GM18868 (cell line): Measurements from ENCODE around the gene PLEKHG4B.
"Not testable (repeated sequence)": the region's sequence is repeated elsewhere in the genome, so short reads cannot be mapped to it uniquely, and the experiment has no call there.

Experiments used
- ATAC-seq: cut with Tn5 transposase; IDR thresholded peaks from one replicate; pipeline ENCODE4 v1.9.1; 2021; ENCODE audit warnings: mild to moderate bottlenecking, moderate library complexity; ENCODE audit not compliant: unreplicated experiment

Gene PLEKHG4B, protein sequence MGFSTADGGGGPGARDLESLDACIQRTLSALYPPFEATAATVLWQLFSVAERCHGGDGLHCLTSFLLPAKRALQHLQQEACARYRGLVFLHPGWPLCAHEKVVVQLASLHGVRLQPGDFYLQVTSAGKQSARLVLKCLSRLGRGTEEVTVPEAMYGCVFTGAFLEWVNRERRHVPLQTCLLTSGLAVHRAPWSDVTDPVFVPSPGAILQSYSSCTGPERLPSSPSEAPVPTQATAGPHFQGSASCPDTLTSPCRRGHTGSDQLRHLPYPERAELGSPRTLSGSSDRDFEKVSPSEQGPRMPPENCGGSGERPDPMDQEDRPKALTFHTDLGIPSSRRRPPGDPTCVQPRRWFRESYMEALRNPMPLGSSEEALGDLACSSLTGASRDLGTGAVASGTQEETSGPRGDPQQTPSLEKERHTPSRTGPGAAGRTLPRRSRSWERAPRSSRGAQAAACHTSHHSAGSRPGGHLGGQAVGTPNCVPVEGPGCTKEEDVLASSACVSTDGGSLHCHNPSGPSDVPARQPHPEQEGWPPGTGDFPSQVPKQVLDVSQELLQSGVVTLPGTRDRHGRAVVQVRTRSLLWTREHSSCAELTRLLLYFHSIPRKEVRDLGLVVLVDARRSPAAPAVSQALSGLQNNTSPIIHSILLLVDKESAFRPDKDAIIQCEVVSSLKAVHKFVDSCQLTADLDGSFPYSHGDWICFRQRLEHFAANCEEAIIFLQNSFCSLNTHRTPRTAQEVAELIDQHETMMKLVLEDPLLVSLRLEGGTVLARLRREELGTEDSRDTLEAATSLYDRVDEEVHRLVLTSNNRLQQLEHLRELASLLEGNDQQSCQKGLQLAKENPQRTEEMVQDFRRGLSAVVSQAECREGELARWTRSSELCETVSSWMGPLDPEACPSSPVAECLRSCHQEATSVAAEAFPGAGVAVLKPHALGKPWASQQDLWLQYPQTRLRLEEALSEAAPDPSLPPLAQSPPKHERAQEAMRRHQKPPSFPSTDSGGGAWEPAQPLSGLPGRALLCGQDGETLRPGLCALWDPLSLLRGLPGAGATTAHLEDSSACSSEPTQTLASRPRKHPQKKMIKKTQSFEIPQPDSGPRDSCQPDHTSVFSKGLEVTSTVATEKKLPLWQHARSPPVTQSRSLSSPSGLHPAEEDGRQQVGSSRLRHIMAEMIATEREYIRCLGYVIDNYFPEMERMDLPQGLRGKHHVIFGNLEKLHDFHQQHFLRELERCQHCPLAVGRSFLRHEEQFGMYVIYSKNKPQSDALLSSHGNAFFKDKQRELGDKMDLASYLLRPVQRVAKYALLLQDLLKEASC (N-terminal part only)

DNA sequence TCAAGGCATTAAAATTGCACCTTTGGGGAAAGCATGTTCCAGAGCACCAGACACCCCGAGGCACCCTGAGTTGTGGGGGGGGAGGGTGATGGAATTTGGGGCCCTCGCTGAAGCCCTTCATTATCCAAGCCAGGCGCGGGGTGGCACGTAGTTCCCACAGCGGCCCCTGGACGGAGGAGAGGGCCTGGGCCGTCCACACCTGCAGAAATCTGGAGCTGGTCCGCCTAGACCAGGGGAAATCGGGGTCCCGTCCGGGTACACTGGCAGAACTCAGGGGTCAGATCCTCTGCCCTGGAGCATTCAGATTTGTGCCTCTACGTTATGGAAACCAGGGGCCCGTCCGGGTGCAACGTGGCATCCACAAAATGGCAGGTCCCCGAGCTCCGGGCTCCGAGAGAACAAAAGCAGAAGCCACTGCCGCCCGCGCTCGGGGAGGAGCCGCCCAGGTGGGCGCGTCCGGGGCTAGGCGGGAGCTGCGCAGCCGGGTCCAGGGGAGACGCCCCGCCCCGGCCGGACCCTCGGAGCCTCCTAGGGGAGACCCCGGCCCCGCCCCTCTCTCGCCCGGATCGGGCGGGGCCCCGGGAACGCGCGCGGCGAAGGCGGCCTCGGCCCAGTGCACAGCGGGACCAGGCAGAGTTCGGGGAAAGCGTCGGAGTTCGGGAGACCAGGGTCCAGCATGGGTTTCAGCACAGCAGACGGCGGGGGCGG is at the start of gene PLEKHG4B:
PLEKHG4B (plus strand) TSS at position 613 of the 708 bp plus-strand sequence; CDS start at position 677, 64 bp downstream.
- no peak for ATAC-seq

DNA sequence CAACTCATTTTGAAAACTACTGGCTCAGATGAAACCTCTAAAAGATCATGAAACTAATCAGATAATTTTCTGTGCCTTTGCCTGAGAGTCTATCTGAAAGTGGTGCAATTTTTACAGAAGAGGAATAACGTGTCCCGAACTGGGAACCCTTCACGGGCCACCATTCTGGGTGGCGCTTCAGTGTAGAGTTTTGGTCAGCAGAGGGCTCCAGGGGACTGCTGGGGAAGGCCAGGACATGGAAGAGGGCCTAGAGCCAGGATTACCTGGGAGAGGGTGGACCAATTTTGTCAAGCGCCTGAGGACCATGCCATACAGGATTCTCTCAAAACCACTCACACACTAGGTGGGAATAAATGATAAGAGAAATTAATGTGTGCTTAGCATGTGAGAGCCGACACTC is 49.7 kb upstream of the PLEKHG4B start:
- no peak for ATAC-seq

DNA sequence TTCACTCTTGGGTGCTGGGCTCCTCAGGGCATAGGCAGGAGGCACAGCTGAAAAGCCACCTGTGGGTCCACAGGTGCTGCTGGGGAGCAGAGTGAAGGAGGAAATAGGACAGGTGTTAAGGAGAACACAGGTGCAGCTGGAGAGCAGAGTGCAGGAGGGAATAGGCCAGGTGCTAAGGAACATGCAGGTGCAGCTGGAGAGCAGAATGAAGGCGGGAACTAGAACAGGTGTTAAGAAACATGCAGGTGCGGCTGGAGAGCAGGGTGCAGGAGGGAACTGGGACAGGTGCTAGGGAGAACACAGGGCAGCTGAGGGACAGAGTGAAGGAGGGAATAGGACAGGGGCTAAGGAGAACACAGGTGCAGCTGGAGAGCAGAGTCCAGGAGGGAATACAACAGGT is 43.8 kb upstream of the PLEKHG4B start:
- no peak for ATAC-seq

DNA sequence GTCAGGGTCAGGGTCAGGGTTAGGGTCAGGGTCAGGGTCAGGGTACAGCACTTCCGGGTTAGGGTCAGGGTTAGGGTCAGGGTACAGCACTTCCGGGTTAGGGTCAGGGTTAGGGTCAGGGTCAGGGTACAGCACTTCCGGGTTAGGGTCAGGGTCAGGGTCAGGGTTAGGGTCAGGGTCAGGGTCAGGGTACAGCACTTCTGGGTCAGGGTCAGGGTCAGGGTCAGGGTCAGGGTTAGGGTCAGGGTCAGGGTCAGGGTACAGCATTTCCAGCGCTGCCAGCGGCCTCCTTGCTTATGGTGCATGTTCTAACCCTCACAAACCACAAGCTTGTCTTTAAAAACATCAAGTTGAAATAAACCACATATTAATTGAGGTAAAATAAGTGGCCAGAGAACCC is 42.4 kb upstream of the PLEKHG4B start:
- not testable (repeated sequence) for ATAC-seq

DNA sequence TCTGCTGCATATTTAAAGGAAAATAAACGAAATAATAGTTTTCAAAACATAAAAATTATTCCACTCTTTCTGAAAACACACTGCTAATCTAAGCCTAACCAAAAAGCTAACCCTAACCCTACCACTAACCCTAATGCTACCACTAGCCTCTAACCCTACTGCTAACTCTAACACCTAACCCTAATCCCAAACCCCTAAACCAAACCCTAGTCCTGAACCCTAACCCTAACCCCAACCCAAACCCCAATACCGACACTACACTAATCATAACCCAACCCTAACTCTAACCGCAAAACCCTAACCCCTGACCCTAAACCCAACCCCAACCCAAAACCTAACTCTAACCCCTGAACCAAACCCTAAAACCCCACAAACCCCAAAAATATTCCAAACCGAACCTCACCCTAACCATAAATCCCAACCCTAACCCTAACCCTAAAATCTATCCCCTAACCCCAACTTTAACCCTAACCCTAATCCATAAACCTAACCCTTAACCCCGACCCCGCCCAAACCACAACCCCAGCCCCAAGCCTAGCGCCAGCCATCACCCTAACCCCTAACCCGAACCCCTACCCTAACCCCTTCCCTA is 41.9 kb upstream of the PLEKHG4B start:
- no peak for ATAC-seq

DNA sequence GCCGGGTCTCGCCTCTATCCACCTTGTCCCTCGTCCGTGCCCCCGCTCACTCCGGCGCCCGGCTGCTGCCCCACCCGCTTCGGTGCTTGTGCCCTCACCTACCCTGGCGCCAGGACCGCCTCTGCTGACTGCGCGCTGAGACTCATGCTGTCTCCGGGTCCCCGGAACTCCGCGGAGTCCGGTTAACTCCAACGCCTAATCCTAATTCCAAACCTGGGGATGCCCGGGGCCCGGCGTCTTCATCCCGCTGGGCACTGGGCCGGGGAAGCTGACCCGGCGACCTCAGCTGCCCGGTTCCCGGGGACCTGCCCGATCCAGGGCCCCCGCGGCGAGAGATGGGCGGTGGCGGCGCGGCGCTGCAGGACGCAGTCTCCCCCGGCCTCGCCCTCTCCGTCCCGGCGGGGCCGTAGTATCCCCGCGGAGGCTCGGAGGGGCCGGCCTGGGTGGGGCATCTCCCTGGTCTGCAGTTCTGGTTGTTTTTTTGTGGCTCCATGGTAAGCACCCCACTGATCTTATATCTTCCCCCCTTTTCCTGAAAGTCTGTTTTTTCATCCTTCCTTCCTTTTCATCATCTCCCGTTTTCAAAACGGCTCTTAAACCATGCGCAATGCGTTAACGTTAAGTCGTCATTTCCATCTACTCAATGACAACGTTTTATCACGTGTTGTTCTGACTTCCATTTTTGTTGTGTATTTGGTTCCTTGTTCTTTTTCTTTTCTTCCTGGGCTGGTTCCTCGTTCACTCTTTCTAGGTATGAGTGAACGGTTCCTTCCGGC is 41.1 kb upstream of the PLEKHG4B start:
- ATAC-seq, result no peak

DNA sequence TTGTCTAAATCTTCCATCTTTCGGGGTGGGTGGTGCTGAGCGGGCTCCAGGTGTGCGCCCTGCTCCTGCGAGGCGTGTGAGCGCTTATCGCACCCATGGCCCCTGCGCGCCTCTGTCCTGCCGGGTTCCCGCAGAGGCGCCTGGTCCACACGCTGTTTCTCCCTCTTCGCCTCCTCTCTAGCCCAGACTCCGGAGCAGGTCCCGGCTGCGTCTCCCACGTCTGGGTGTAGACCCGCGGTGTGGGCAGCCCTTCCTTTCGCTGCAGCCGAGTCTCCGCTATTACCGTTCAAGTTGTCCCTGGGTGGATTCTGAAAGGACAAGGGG is 40.5 kb upstream of the PLEKHG4B start:
- no peak for ATAC-seq

DNA sequence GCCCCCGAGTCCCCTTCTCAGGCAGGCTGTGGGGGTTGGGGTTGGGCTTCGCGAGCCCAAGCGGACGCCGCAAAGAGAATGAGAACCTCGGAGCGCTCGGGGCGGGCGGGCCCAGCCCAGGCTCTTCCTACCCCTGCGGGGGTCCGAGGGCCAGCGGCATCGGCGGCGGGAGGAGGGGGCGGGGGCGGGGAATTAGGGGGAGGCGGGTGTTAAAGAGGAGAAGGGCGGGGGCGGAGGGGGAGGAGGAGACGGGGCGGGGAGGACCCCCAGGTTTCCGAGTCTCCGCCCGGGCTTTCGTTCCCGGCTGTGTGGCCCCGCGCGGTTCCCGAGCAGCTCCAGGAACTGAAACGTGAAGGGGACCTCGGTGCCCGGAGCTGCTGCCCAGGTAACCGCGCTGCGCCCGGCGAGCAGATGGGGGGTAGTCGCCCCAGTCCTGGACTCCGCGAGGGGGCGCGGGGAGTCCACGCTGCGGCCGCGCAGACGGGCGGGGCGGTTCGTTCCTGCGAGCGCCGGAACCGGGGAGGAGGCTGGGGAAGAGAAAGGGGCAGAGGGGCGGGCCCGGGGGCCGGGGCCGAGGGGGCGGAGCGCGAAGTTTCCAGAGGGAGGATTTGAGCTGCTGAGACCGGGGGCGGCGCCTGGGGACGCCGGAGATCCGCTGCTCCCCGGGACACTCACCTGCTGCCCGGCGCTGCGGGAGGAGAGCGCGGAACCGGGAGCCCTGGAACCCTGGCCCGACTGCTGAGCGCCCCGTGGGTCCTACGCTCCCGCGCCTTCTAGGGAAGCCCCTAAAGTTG is 38.4 kb upstream of the PLEKHG4B start:
- ATAC-seq, result no peak

DNA sequence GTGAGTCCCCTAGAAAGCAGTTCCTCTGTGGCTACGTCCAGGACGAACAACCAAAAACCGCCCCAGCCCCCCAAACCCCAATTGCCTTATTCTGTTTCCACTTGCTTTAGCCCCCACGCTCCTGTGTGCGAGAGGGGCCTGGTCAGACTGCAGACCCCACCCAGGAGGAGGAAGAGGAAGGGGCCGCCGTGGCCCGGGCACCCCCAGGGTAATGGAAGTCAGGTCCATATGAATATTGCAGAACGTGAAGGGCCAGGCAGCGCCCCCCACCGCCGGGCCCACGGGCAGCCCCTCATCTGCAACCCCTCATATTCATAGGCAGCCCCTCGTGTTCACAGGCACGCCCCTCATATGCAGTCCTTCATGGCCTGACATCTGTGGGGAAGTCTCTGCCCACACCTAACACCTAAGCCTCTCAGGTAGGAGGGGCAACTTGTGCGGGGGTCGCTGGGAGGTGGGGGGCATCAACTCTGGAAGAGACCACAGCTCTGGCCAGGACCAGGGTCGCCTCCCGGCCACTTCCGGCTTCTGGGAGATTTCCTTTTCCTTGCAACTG is 37.7 kb upstream of the PLEKHG4B start:
- no peak for ATAC-seq

DNA sequence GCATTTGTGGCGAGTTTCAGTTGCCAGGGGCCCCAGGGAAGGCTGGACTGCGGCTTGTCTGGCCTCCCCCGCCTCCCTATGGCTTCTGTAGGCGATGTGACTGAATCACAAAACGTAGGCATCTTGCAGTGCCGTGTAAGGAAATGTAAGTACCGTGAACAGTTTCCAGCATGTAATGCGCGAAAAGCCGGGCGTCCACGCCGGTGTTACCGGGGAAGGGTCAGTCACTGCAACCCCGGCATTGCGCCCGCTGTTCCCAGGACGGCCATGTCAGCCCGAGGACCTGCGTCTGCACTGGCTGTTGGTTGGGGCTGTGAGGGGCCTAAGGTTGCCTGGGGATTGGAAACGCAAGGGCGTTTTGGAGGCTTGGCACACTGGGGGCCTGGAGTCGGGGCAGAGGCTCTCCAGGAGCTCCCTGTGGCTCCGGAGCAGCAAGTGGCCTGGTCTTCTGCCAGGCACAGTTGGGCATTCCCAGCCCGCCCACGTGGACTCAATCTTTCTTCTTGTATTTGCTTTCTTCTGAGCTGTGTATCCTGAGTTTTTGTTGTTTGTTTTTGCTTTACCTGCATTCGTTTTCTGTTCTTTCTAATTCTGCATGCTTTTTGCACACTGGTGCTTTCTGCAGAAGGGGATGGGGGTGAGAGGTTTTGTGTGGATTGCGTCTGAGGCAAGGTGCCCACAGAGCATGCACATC is 36.9 kb upstream of the PLEKHG4B start:
- no peak for ATAC-seq

DNA sequence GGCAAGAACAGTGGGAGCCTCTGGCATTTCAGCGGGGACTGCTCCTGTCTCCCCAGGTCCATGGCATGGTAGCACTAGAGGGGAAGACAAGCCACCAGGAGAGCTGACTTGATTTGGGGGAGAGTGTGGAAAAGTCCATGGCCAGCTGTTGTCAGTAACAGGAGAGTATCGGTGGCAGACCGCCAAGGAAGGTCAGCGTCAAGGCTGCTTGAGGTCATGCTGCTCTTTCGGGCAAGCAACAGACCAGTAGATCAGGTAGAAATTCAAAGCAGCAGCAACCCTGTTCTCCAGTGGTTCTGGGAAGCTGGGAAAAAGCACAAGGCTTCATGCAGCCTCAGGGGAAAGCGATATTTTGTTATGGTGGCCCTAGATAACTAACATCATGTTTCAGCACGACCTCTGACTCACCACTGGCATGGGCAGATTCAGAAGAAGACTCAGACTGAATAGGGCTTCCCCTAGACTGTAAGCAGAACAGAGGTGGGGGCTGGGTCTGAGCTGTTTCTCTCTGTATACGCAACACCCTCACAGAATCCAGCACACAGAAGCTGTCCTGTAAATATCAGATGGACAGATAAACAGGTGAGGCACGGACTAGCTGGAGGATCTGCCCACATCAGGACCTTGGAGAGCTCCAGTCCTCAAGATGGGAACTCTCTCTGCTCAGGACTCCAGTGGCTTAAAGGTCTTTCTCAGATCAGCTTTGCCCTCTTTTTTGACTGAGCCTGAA is 35.2 kb upstream of the PLEKHG4B start:
- ATAC-seq, result no peak

DNA sequence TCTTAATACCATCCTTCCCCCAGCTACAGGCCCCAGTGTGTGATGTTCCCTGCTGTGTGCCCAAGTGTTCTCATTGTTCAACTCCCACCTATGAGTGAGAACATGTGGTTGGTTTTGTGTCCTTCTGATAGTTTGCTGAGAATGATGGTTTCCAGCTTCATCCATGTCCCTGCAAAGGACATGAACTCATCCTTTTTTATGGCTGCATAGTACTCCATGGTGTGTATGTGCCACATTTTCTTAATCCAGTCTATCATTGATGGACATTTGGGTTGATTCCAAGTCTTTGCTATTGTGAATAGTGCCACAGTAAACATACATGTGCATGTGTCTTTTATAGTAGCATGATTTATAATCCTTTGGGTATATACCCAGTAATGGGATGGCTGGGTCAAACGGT is 31.7 kb upstream of the PLEKHG4B start:
- ATAC-seq, result not testable (repeated sequence)

DNA sequence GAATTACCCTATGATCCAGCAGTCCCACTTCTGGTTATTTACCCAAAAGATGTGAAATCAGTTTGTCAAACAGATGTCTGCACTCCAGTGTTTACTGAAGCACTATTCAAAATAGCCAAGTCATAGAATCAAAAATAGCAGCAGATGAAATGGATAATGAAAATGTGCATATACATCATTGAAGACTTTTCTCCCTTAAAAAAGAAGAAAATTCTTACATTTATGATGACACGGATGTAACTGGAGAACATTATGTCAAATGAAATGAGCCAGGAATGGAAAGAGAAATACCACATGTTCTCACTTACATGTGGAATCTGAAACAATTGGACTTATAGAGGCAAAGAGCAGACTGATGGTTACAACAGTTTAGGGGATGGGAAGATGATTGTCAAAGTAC is 21.5 kb upstream of the PLEKHG4B start:
- ATAC-seq, result no peak

DNA sequence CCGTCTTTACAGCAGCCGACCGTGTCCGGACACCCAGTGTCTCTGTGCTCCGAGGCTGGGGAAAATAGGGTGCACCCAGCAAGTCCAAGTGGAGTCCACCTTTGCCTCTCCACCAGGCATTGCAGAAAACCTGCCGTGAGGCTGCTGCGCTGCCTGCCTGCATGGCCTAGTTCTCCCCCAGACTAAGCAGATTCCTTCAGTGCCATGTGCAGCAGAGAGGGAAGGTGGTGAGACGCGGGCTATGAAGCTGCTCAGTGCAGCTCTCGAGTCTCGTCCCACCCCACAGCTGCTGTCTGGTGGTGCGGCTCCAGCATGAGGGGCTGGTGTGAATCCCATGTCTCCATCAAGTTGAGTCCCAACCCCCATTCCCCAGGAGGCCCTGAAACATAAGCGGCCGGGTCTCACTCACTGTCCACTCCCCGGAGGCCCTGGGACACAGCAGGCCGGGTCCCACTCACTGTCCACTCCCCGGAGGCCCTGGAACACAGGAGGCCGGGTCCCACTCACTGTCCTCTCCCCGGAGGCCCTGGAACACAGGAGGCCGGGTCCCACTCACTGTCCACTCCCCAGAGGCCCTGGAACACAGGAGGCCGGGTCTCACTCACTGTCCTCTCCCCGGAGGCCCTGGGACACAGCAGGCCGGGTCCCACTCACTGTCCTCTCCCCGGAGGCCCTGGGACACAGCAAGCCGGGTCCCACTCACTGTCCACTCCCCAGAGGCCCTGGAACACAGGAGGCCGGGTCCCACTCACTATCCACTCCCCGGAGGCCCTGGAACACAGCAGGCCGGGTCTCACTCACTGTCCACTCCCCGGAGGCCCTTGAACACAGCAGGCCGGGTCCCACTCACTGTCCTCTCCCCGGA is 19.4 kb upstream of the PLEKHG4B start:
- ATAC-seq, result not testable (repeated sequence)

DNA sequence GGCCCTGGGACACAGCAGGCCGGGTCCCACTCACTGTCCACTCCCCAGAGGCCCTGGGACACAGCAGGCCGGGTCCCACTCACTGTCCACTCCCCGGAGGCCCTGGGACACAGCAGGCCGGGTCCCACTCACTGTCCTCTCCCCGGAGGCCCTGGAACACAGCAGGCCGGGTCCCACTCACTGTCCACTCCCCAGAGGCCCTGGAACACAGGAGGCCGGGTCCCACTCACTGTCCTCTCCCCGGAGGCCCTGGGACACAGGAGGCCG is 18.9 kb upstream of the PLEKHG4B start:
- not testable (repeated sequence) for ATAC-seq

DNA sequence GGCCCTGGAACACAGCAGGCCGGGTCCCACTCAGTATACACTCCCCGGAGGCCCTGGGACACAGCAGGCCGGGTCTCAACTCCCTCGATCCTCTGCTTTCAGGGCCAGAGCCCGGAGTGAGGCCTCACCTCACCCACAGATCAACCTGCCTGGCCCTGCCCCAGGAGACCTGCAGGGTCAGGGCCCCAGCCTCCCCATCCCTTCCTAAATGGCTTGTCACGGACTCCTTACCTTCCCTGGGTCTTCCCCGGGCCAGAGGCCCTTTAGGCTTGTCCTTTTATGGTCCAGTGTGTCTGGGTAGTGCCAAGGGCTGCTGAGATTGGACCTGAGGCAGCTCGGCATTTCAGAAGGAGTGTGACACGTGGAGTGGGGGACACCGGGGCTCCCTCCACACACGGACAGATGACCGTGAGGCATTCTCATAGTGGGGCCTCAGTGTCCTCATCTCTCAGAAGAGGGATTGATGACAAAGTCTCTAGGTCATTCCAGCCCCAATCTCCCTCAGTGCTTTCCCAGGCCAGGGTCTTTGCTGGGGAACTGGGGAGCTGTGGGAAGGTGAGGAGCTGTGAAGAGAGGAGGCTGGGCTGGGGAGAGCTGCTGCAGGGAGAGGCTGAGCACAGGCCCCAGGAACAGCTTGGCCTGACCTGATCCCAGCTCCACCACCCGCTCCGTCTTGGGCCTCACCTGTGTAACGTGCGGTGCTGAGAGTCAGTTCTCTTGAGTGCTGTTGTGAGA is 18.0 kb upstream of the PLEKHG4B start:
- no peak for ATAC-seq
